WTC11 (cell line): Measurements from ENCODE around the gene RSPO4. TPM values are rescaled to one million over a fixed set of nuclear protein-coding genes. Genes with fewer than 3 reads are reported as not detected.

Source experiments
- ATAC-seq: fragments of 200-7000 bp; cut with Tn5 transposase; 2 replicates; pipeline ENCODE4 v1.10.0; 2021; ENCODE audit warnings: mild to moderate bottlenecking, moderate library complexity
- CTCF ChIA-PET: fragments of 300-600 bp; sonication (Branson Sonifier 250); formaldehyde crosslinking; loops from one replicate; lab custom pipeline; 2021; ENCODE audit warnings: antibody characterized with exemption; lab: Charles Lee
- POLR2A ChIA-PET: fragments of 350-600 bp; sonication (Branson Sonifier 250); formaldehyde crosslinking; loops from one replicate; lab custom pipeline; 2021; ENCODE audit warnings: antibody characterized with exemption; lab: Charles Lee
- DNase-seq: peaks from one replicate; pipeline ENCODE4 v3.0.0; 2021; ENCODE audit warnings: low spot score
- H3K27ac Mint-ChIP-seq: 2 replicates; pipeline ENCODE4 v1.8.0; 2021; ENCODE audit warnings: mixed read lengths
- H3K27me3 Mint-ChIP-seq: 2 replicates; pipeline ENCODE4 v1.8.0; 2021; ENCODE audit warnings: low read depth, mild to moderate bottlenecking, moderate library complexity, mixed read lengths
- H3K36me3 Mint-ChIP-seq: 2 replicates; pipeline ENCODE4 v1.8.0; 2021; ENCODE audit warnings: mixed read lengths
- H3K4me1 Mint-ChIP-seq: 2 replicates; pipeline ENCODE4 v1.8.0; 2022; ENCODE audit warnings: mixed read lengths
- H3K4me3 Mint-ChIP-seq: 2 replicates; pipeline ENCODE4 v1.8.0; 2021; ENCODE audit warnings: mild to moderate bottlenecking, moderate library complexity, mixed read lengths
- H3K9me3 Mint-ChIP-seq: 2 replicates; pipeline ENCODE4 v1.8.0; 2021; ENCODE audit warnings: mixed read lengths
- AR ChIP-seq: fragments of 250-450 bp; sonication (Bioruptor Pico); IDR thresholded peaks from 2 replicates; pipeline ENCODE4 v1.9.0; 2021; ENCODE audit warnings: mild to moderate bottlenecking
- ATF3 ChIP-seq: sonication (generic); formaldehyde crosslinking; conservative IDR thresholded peaks from 2 replicates; pipeline ENCODE4 v1.8.1; 2022; ENCODE audit warnings: mild to moderate bottlenecking, missing genetic modification reagents
- E2F4 ChIP-seq: sonication (generic); formaldehyde crosslinking; IDR thresholded peaks from 2 replicates; pipeline ENCODE4 v1.8.1; 2022; ENCODE audit warnings: low read depth, mild to moderate bottlenecking, moderate library complexity, missing genetic modification reagents, borderline replicate concordance
- HMGA2 ChIP-seq: fragments of 250-450 bp; sonication (Bioruptor Pico); IDR thresholded peaks from 2 replicates; pipeline ENCODE4 v1.4.0; 2021; ENCODE audit warnings: mild to moderate bottlenecking, moderate library complexity
- KAT7 ChIP-seq: sonication (generic); formaldehyde crosslinking; IDR thresholded peaks from 2 replicates; pipeline ENCODE4 v1.8.1; 2023; ENCODE audit warnings: missing genetic modification reagents, mild to moderate bottlenecking, borderline replicate concordance
- NFE2L1 ChIP-seq: sonication (generic); formaldehyde crosslinking; IDR thresholded peaks from 2 replicates; pipeline ENCODE4 v1.8.1; 2023; ENCODE audit warnings: missing genetic modification reagents
- NR2C2 ChIP-seq: sonication (generic); formaldehyde crosslinking; IDR thresholded peaks from 2 replicates; pipeline ENCODE4 v1.8.0; 2022; ENCODE audit warnings: mild to moderate bottlenecking, missing genetic modification reagents
- PREB ChIP-seq: sonication (generic); formaldehyde crosslinking; IDR thresholded peaks from 2 replicates; pipeline ENCODE4 v1.8.1; 2022; ENCODE audit warnings: mild to moderate bottlenecking, missing genetic modification reagents, moderate library complexity, borderline replicate concordance
- RORB ChIP-seq: fragments of 250-450 bp; sonication (Bioruptor Pico); IDR thresholded peaks from 2 replicates; pipeline ENCODE4 v1.9.0; 2021; ENCODE audit warnings: mild to moderate bottlenecking
- SMAD3 ChIP-seq: sonication (generic); formaldehyde crosslinking; IDR thresholded peaks from 2 replicates; pipeline ENCODE4 v1.8.0; 2022; ENCODE audit warnings: missing genetic modification reagents, mild to moderate bottlenecking, borderline replicate concordance
- ZNF121 ChIP-seq: sonication (generic); formaldehyde crosslinking; IDR thresholded peaks from 2 replicates; pipeline ENCODE4 v1.8.0; 2023; ENCODE audit warnings: missing genetic modification reagents
- ZNF232 ChIP-seq: sonication (generic); formaldehyde crosslinking; IDR thresholded peaks from 2 replicates; pipeline ENCODE4 v1.8.0; 2022; ENCODE audit warnings: mild to moderate bottlenecking, missing genetic modification reagents
- ZNF425 ChIP-seq: fragments of 250-450 bp; sonication (Bioruptor Pico); conservative IDR thresholded peaks from 2 replicates; pipeline ENCODE4 v1.9.0; 2021; ENCODE audit warnings: mild to moderate bottlenecking
- total RNA-seq: library from RNA; stranded (reverse); gene quantifications from 3 replicates; pipeline ENCODE4 v1.2.3, GENCODE V29; 2021
- TF ChIP-seq, protein P1 (sequence below): sonication (generic); formaldehyde crosslinking; conservative IDR thresholded peaks from 2 replicates; pipeline ENCODE4 v1.8.1; 2023; ENCODE audit warnings: mild to moderate bottlenecking, low read depth, missing genetic modification reagents, moderate library complexity
- TF ChIP-seq, protein P2 (sequence below): fragments of 200-600 bp; IDR thresholded peaks from 2 replicates; pipeline ENCODE4 v1.8.0; 2022; ENCODE audit warnings: antibody characterized with exemption

RSPO4 gene
- total RNA-seq, 1 experiment from 2014 or later, result 4.5 TPM

GRCh38 chr20:988272-988671 is 13.8 kb downstream of the RSPO4 start:
- no peak overlapping the region for H3K4me3 Mint-ChIP-seq
- H3K36me3 Mint-ChIP-seq, result no peaks in the 10 kb centered on the region
- no peak for ATAC-seq
- no peaks in the 10 kb centered on the region; the same call in 1 of the 2 replicates for H3K27me3 Mint-ChIP-seq
- TF ChIP-seq HMGA2 (CRISPR knock-in tag) (no peak), ZNF232 (no peak), SMAD3 (CRISPR knock-in tag) (no peak), ATF3 (CRISPR knock-in tag) (no peak)
- TF ChIP-seq, protein P1, sequence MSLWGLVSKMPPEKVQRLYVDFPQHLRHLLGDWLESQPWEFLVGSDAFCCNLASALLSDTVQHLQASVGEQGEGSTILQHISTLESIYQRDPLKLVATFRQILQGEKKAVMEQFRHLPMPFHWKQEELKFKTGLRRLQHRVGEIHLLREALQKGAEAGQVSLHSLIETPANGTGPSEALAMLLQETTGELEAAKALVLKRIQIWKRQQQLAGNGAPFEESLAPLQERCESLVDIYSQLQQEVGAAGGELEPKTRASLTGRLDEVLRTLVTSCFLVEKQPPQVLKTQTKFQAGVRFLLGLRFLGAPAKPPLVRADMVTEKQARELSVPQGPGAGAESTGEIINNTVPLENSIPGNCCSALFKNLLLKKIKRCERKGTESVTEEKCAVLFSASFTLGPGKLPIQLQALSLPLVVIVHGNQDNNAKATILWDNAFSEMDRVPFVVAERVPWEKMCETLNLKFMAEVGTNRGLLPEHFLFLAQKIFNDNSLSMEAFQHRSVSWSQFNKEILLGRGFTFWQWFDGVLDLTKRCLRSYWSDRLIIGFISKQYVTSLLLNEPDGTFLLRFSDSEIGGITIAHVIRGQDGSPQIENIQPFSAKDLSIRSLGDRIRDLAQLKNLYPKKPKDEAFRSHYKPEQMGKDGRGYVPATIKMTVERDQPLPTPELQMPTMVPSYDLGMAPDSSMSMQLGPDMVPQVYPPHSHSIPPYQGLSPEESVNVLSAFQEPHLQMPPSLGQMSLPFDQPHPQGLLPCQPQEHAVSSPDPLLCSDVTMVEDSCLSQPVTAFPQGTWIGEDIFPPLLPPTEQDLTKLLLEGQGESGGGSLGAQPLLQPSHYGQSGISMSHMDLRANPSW (CRISPR knock-in tag), result no peak
- TF ChIP-seq, all 79 proteins: peak for 0
- ChIA-PET CTCF (interaction anchor here (1.1 to 2.4 kb wide), 2 partner anchors 35 to 120 kb away, joined by 3 to 15 read pairs; no protein-coding TSS in a partner anchor), POLR2A (no interaction called here)
- DNase-seq, result no peak
- Mint-ChIP-seq H3K4me1 (peaks cover 4% of the 10 kb centered on the region), H3K27ac (no peak overlapping the region), H3K9me3 (no peaks in the 10 kb centered on the region)

DNA sequence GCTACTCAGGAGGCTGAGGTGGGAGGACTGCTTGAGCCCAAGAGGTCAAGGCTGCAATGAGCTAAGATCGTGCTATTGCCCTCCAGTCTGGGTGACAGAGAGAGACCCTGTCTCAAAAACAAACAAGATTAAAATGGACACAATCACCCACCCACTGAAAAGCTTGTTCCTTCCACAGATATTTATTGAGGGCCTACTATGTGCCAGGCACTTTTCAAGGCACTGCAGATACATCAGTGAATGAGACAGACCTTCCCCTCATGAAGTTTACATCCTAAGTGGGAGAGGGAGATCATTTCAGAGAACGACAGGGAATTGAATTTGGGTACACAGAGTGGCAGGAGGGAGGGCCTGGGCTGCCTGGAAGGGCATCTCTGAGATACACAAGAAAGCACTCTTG is 14.4 kb downstream of the RSPO4 start:
- Mint-ChIP-seq H3K27ac (no peak overlapping the region), H3K9me3 (no peaks in the 10 kb centered on the region), H3K4me3 (no peak overlapping the region), H3K36me3 (no peaks in the 10 kb centered on the region), H3K4me1 (peaks cover 9% of the 10 kb centered on the region), H3K27me3 (no peaks in the 10 kb centered on the region; the same call in 1 of the 2 replicates)
- DNase-seq (no peak), ATAC-seq (no peak)
- POLR2A ChIA-PET, result no interaction called here
- TF ChIP-seq RORB (CRISPR knock-in tag), result no peak
- TF ChIP-seq, protein P1 (CRISPR knock-in tag), result no peak
- TF ChIP-seq NR2C2 (CRISPR knock-in tag), result no peak
- TF ChIP-seq E2F4, result no peak
- TF ChIP-seq NFE2L1 (CRISPR knock-in tag), result no peak
- CTCF ChIA-PET, result interaction anchor here (1.1 to 2.4 kb wide), 2 partner anchors 34 to 121 kb away, joined by 3 to 15 read pairs; no protein-coding TSS in a partner anchor

DNA sequence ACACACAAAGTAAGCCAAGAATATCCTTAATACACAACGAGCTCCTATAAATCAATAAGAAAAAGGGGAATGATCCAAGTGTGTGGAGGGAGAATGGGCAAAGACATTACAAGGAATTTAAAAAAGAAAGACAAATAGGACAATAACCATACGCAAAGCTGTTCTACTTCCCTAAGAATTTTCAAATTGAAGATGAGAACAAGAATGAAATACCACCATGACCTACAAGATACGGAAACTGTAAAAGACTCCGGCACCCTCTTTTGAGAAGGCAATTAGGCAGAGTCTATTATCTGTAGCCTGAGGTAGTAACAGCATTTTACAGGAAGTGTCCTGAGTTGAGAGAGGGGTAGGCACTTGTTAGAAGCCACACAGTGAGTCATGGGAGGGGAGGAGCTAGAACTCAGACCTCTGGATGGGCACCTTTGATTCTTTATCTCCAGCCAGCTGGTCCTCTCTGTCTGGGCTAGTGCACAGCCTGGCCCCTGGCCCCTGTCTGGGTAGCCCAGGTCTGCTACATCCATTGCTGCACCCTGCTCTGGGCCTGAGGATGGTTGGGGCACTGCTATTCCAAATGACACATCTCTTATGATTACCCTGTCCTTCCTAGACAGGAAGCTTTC is 15.3 kb downstream of the RSPO4 start:
- no peaks in the 10 kb centered on the region for H3K36me3 Mint-ChIP-seq
- ATAC-seq (peak; percentile 43), DNase-seq (no peak)
- no peaks in the 10 kb centered on the region for H3K9me3 Mint-ChIP-seq
- no peak overlapping the region for H3K27ac Mint-ChIP-seq
- no peak overlapping the region for H3K4me3 Mint-ChIP-seq
- no peaks in the 10 kb centered on the region; the same call in 1 of the 2 replicates for H3K27me3 Mint-ChIP-seq
- CTCF ChIA-PET, result interaction anchor here (0.9 to 2.4 kb wide), 2 partner anchors 102 to 121 kb away, joined by 3 to 15 read pairs; no protein-coding TSS in a partner anchor
- H3K4me1 Mint-ChIP-seq, result peaks cover 11% of the 10 kb centered on the region
- POLR2A ChIA-PET, result no interaction called here
- TF ChIP-seq, protein P2, sequence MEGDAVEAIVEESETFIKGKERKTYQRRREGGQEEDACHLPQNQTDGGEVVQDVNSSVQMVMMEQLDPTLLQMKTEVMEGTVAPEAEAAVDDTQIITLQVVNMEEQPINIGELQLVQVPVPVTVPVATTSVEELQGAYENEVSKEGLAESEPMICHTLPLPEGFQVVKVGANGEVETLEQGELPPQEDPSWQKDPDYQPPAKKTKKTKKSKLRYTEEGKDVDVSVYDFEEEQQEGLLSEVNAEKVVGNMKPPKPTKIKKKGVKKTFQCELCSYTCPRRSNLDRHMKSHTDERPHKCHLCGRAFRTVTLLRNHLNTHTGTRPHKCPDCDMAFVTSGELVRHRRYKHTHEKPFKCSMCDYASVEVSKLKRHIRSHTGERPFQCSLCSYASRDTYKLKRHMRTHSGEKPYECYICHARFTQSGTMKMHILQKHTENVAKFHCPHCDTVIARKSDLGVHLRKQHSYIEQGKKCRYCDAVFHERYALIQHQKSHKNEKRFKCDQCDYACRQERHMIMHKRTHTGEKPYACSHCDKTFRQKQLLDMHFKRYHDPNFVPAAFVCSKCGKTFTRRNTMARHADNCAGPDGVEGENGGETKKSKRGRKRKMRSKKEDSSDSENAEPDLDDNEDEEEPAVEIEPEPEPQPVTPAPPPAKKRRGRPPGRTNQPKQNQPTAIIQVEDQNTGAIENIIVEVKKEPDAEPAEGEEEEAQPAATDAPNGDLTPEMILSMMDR, result no peak
- TF ChIP-seq ZNF425 (CRISPR knock-in tag) (no peak), ZNF121 (CRISPR knock-in tag) (no peak), KAT7 (CRISPR knock-in tag) (no peak), AR (CRISPR knock-in tag) (no peak), PREB (CRISPR knock-in tag) (no peak)
